HepG2 (cell line): ENCODE data around the gene CISD1. TPM values are rescaled to one million over a fixed set of nuclear protein-coding genes. Genes with fewer than 3 reads are reported as not detected.

Experiments
- ARID3A ChIP-seq: IDR thresholded peaks from 2 replicates; pipeline ENCODE4 v1.6.1; 2012; ENCODE audit warnings: low read depth, low read length, improper control_type of control experiment
- ATAD3A ChIP-seq: sonication (generic); formaldehyde crosslinking; IDR thresholded peaks from 2 replicates; pipeline ENCODE4 v1.4.0; 2020; ENCODE audit warnings: missing genetic modification reagents
- CREB1 ChIP-seq, 2 experiments: fragments of 450-650 bp in 1 of 2; IDR thresholded peaks; 2 replicates each; pipeline ENCODE4 v1.6.1; 2016 to 2017; ENCODE audit warnings: control low read depth in 1 of 2, mild to moderate bottlenecking in 1 of 2, missing compliant biosample characterization in 1 of 2, missing genetic modification characterization in 1 of 2
- DMAP1 ChIP-seq: IDR thresholded peaks from 2 replicates; pipeline ENCODE4 v1.6.1; 2016
- ELF1 ChIP-seq: sonication (generic); formaldehyde crosslinking; IDR thresholded peaks from 2 replicates; pipeline ENCODE4 v1.4.0; 2020; ENCODE audit warnings: missing genetic modification reagents
- GABPB1 ChIP-seq: IDR thresholded peaks from 2 replicates; pipeline ENCODE4 v1.6.1; 2016; ENCODE audit warnings: mild to moderate bottlenecking, missing genetic modification reagents, moderate library complexity, missing compliant biosample characterization
- GATAD2A ChIP-seq: IDR thresholded peaks from 2 replicates; pipeline ENCODE4 v1.6.1; 2016
- NCOA5 ChIP-seq: sonication (generic); formaldehyde crosslinking; IDR thresholded peaks from 2 replicates; pipeline ENCODE4 v1.4.0; 2020; ENCODE audit warnings: missing genetic modification reagents
- NCOR1 ChIP-seq: fragments of 200-600 bp; sonication (generic); IDR thresholded peaks from 2 replicates; pipeline ENCODE4 v1.7.0; 2017; ENCODE audit warnings: antibody characterized with exemption, low read length, borderline replicate concordance
- NR2C2 ChIP-seq: sonication (generic); formaldehyde crosslinking; IDR thresholded peaks from 2 replicates; pipeline ENCODE4 v1.4.0; 2020; ENCODE audit warnings: missing genetic modification reagents, mild to moderate bottlenecking, moderate library complexity, borderline replicate concordance
- RXRB ChIP-seq: IDR thresholded peaks from 2 replicates; pipeline ENCODE4 v1.6.1; 2016; ENCODE audit warnings: borderline replicate concordance, missing genetic modification reagents, missing compliant biosample characterization
- SIX4 ChIP-seq: sonication (generic); formaldehyde crosslinking; IDR thresholded peaks from 2 replicates; pipeline ENCODE4 v1.4.0; 2020; ENCODE audit warnings: missing genetic modification reagents
- SRSF1 ChIP-seq: fragments of 200-400 bp; formaldehyde crosslinking; optimal IDR thresholded peaks from 2 replicates; pipeline ENCODE3; 2017; ENCODE audit warnings: mild to moderate bottlenecking, low read depth, low read length, moderate library complexity
- TARDBP ChIP-seq: sonication (generic); formaldehyde crosslinking; IDR thresholded peaks from 2 replicates; pipeline ENCODE4 v1.8.0; 2022; ENCODE audit warnings: mild to moderate bottlenecking, missing genetic modification reagents
- TBP ChIP-seq: sonication (generic); formaldehyde crosslinking; IDR thresholded peaks from 2 replicates; pipeline ENCODE4 v1.5.0; 2020; ENCODE audit warnings: missing genetic modification reagents
- TEAD3 ChIP-seq: optimal IDR thresholded peaks from 2 replicates; pipeline ENCODE3; 2016; ENCODE audit warnings: borderline replicate concordance
- ZFP36 ChIP-seq: fragments of 150-350 bp; IDR thresholded peaks from 2 replicates; pipeline ENCODE4 v1.6.1; 2018; ENCODE audit warnings: borderline replicate concordance, low read length, low read depth; ENCODE audit not compliant: partially characterized antibody
- ZGPAT ChIP-seq: IDR thresholded peaks from 2 replicates; pipeline ENCODE4 v1.6.1; 2016; ENCODE audit warnings: mild to moderate bottlenecking
- ZNF331 ChIP-seq: sonication (generic); formaldehyde crosslinking; IDR thresholded peaks from 2 replicates; pipeline ENCODE4 v1.4.0; 2020; ENCODE audit warnings: missing genetic modification reagents
- polyA plus RNA-seq, 8 experiments: library from polyadenylated mRNA; depleted of rRNA in 3 of 8; stranded (reverse) in 7 of 8; unstranded in 1 of 8; fragments of >200 nt; fragmentation: Illumina TruSeq in 4 of 8; extraction: Trizol in 4 of 8; gene quantifications; 2 replicates each; pipeline versions ENCODE4 v1.2.1 to v1.2.3, GENCODE V29; 2011 to 2016; ENCODE audit warnings: low read depth in 4 of 8, missing spikeins in 1 of 8, mixed read lengths in 1 of 8; ENCODE audit not compliant: insufficient read depth in 1 of 8
- total RNA-seq, 5 experiments: library from RNA; depleted of rRNA; stranded (reverse); fragments of >200 nt; fragmentation: Illumina TruSeq; extraction: Trizol; gene quantifications; 2 replicates each; pipeline ENCODE4 v1.2.3, GENCODE V29; 2016; ENCODE audit warnings: low read depth in 1 of 5
- TF ChIP-seq, protein P1 (sequence below): IDR thresholded peaks from 2 replicates; pipeline ENCODE4 v1.6.1; 2016; ENCODE audit warnings: low read depth
- TF ChIP-seq, protein P2 (sequence below): sonication (generic); formaldehyde crosslinking; IDR thresholded peaks from 2 replicates; pipeline ENCODE4 v1.5.0; 2020; ENCODE audit warnings: mild to moderate bottlenecking, missing genetic modification reagents
- TF ChIP-seq, protein P3 (sequence below): sonication (generic); formaldehyde crosslinking; IDR thresholded peaks from 2 replicates; pipeline ENCODE4 v1.4.0; 2020; ENCODE audit warnings: mild to moderate bottlenecking, low read depth, missing genetic modification reagents

The CISD1 gene
- total and polyA plus RNA-seq, 2 of the 13 experiments (the other 11 are each of a cell fraction or from before 2014, with no cell fraction given), result 63.4 to 78.9 TPM

GRCh38 chr10:58322072-58322834, 53.3 kb downstream of the CISD1 start (continued):
- no peak for TF ChIP-seq CREB1 (IDR thresholded peaks at IDR 0.05)
- TF ChIP-seq CREB1 (CRISPR knock-in tag; IDR thresholded peaks at IDR 0.05), result 0 out of 2 replicates have a peak, but pooled peaks have one; percentile 9
- TF ChIP-seq ZNF331 (CRISPR knock-in tag), result peak; percentile 60; the same call in 1 of the 2 replicates
- no peak for TF ChIP-seq NCOA5 (CRISPR knock-in tag)
- no peak for TF ChIP-seq ATAD3A (CRISPR knock-in tag)
- no peak for TF ChIP-seq TBP (CRISPR knock-in tag)
- peak; percentile 36; the same call in 1 of the 2 replicates for TF ChIP-seq ARID3A
- TF ChIP-seq RXRB (CRISPR knock-in tag), result peak; percentile 74; the same call in 1 of the 2 replicates
- TF ChIP-seq, protein P1, sequence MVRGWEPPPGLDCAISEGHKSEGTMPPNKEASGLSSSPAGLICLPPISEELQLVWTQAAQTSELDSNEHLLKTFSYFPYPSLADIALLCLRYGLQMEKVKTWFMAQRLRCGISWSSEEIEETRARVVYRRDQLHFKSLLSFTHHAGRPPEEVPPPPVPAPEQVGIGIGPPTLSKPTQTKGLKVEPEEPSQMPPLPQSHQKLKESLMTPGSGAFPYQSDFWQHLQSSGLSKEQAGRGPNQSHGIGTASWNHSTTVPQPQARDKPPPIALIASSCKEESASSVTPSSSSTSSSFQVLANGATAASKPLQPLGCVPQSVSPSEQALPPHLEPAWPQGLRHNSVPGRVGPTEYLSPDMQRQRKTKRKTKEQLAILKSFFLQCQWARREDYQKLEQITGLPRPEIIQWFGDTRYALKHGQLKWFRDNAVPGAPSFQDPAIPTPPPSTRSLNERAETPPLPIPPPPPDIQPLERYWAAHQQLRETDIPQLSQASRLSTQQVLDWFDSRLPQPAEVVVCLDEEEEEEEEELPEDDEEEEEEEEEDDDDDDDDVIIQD (CRISPR knock-in tag), result peak; percentile 87
- peak; percentile 93 for TF ChIP-seq SIX4 (CRISPR knock-in tag)
- peak; percentile 64 for TF ChIP-seq ELF1
- TF ChIP-seq, protein P2, sequence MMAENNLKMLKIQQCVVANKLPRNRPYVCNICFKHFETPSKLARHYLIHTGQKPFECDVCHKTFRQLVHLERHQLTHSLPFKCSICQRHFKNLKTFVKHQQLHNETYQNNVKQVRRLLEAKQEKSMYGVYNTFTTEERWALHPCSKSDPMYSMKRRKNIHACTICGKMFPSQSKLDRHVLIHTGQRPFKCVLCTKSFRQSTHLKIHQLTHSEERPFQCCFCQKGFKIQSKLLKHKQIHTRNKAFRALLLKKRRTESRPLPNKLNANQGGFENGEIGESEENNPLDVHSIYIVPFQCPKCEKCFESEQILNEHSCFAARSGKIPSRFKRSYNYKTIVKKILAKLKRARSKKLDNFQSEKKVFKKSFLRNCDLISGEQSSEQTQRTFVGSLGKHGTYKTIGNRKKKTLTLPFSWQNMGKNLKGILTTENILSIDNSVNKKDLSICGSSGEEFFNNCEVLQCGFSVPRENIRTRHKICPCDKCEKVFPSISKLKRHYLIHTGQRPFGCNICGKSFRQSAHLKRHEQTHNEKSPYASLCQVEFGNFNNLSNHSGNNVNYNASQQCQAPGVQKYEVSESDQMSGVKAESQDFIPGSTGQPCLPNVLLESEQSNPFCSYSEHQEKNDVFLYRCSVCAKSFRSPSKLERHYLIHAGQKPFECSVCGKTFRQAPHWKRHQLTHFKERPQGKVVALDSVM (CRISPR knock-in tag), result peak; percentile 84
- TF ChIP-seq TARDBP (CRISPR knock-in tag), result peak; percentile 46; the same call in 1 of the 2 replicates
- TF ChIP-seq GATAD2A (CRISPR knock-in tag), result peak; percentile 54; the same call in 1 of the 2 replicates
- TF ChIP-seq ZFP36, result no peak
- peak; percentile 12 for TF ChIP-seq TEAD3 (CRISPR knock-in tag)
- TF ChIP-seq DMAP1 (CRISPR knock-in tag), result peak; percentile 52; the same call in 1 of the 2 replicates
- peak; percentile 39; the same call in 1 of the 2 replicates for TF ChIP-seq NCOR1
- no peak for TF ChIP-seq SRSF1
- TF ChIP-seq, protein P3, sequence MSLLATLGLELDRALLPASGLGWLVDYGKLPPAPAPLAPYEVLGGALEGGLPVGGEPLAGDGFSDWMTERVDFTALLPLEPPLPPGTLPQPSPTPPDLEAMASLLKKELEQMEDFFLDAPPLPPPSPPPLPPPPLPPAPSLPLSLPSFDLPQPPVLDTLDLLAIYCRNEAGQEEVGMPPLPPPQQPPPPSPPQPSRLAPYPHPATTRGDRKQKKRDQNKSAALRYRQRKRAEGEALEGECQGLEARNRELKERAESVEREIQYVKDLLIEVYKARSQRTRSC (CRISPR knock-in tag), result no peak
- peak; percentile 52; the same call in 1 of the 2 replicates for TF ChIP-seq ZGPAT (CRISPR knock-in tag)
- TF ChIP-seq NR2C2, result peak; percentile 39; the same call in 1 of the 2 replicates
- TF ChIP-seq GABPB1 (CRISPR knock-in tag), result peak; percentile 36; the same call in 1 of the 2 replicates
